Measurements from ENCODE around the gene TMIGD2.
"Not testable (repeated sequence)": the region's sequence is repeated elsewhere in the genome, so short reads cannot be mapped to it uniquely, and the experiment has no call there.

Gene TMIGD2

GRCh38 chr19:4295972-4296771 is 6.0 kb downstream of the TMIGD2 start:
- DNase-seq: no peak

GRCh38 chr19:4294389-4294788 is 7.8 kb downstream of the TMIGD2 start:
- no peak for DNase-seq

GRCh38 chr19:4292515-4292914 is 9.7 kb downstream of the TMIGD2 start:
- DNase-seq: no peak

GRCh38 chr19:4291184-4291732 is 10.9 kb downstream of the TMIGD2 start:
- no peak for DNase-seq

GRCh38 chr19:4288091-4288777 is 14.0 kb downstream of the TMIGD2 start:
- no peak for DNase-seq

GRCh38 chr19:4286141-4286540 is 16.0 kb downstream of the TMIGD2 start:
- DNase-seq: not testable (repeated sequence)

GRCh38 chr19:4284974-4285373 is 17.2 kb downstream of the TMIGD2 start:
- DNase-seq: no peak

- DNase-seq: no peak
Observed at GRCh38 chr19:4284176-4284958, 17.8 kb downstream of the TMIGD2 start.

- DNase-seq: no peak
Observed at GRCh38 chr19:4279530-4280422, 22.4 kb downstream of the TMIGD2 start.

- DNase-seq: no peak
Observed at GRCh38 chr19:4279267-4279529, 23.0 kb downstream of the TMIGD2 start.

GRCh38 chr19:4278419-4279266 is 23.5 kb downstream of the TMIGD2 start, which contains the start of gene SHD:
TSS of gene SHD (plus strand) at chr19:4279266. CDS start at chr19:4280064, 798 bp downstream.
- DNase-seq: no peak

- no peak for DNase-seq
Observed at GRCh38 chr19:4278010-4278409, 24.2 kb downstream of the TMIGD2 start.

GRCh38 chr19:4277191-4277696 is 24.9 kb downstream of the TMIGD2 start:
- no peak for DNase-seq

- not testable (repeated sequence) for DNase-seq
Observed at GRCh38 chr19:4274321-4274686, 27.9 kb downstream of the TMIGD2 start.

GRCh38 chr19:4272894-4273293 is 29.3 kb downstream of the TMIGD2 start:
- no peak for DNase-seq

- no peak for DNase-seq
Observed at GRCh38 chr19:4268816-4269430, 33.3 kb downstream of the TMIGD2 start.

- DNase-seq: no peak
Observed at GRCh38 chr19:4267901-4268815, 34.0 kb downstream of the TMIGD2 start.

- peak; percentile 56 for DNase-seq
Observed at GRCh38 chr19:4267101-4267900, 34.9 kb downstream of the TMIGD2 start.
